Measurements from ENCODE around the gene WWC2. TPM values are rescaled to one million over a fixed set of nuclear protein-coding genes. Genes with fewer than 3 reads are reported as not detected.

WWC2 gene
- total and polyA plus RNA-seq, 4 experiments from 2014 or later, result 2.3 to 7.6 (median 5.2) TPM

GRCh38 chr4:183263787-183264386 lies 164.8 kb downstream of the WWC2 start:
- Histone ChIP-seq H3K9me3 (ENCODE audit: control insufficient read depth in 1 of 2, low read length in 2 of 2) (no peaks in the 10 kb centered on the region), H3K36me3 (ENCODE audit: insufficient read depth, low read length) (no peaks in the 10 kb centered on the region), H3K4me3 (ENCODE audit: low read length in 2 of 2) (no peak overlapping the region), H3K27ac (ENCODE audit: low read depth, low read length) (no peak overlapping the region), H3K4me1 (ENCODE audit: insufficient read depth, low read length) (peaks cover 5% of the 10 kb centered on the region), H3K27me3 (ENCODE audit: insufficient read depth, low read length) (no peaks in the 10 kb centered on the region)
- CTCF ChIA-PET (ENCODE audit: partially characterized antibody), result interaction anchor here (0.9 to 4.8 kb wide), 7 partner anchors 8 to 325 kb away, joined by 3 to 99 read pairs (median 8); no protein-coding TSS in a partner anchor
- no peak overlapping the region for H3K4me3 Mint-ChIP-seq
- POLR2A ChIA-PET (ENCODE audit: partially characterized antibody), result no interaction called here
- peaks cover 5 to 8% (median 7%) of the 10 kb centered on the region in 4 donors for H3K4me1 Mint-ChIP-seq
- no peak for DNase-seq
- H3K36me3 Mint-ChIP-seq, result peaks cover 0 to 4% of the 10 kb centered on the region in 2 donors
- no peaks in the 10 kb centered on the region for H3K9me3 Mint-ChIP-seq
- no peak overlapping the region for H3K27ac Mint-ChIP-seq
- intact Hi-C loops (cut with micrococcal nuclease), result loop anchor here (2.0 kb wide), 2 partner anchors 135 to 785 kb away; no protein-coding TSS in a partner anchor
- H3K27me3 Mint-ChIP-seq, result no peaks in the 10 kb centered on the region

GRCh38 chr4:183264614-183265013 lies 165.6 kb downstream of the WWC2 start:
- Mint-ChIP-seq H3K4me3 (no peak overlapping the region), H3K27ac (no peak overlapping the region), H3K36me3 (peaks cover 0 to 4% of the 10 kb centered on the region in 2 donors), H3K27me3 (no peaks in the 10 kb centered on the region), H3K4me1 (peaks cover 5 to 8% (median 7%) of the 10 kb centered on the region in 4 donors), H3K9me3 (no peaks in the 10 kb centered on the region)
- Histone ChIP-seq H3K27ac (ENCODE audit: low read depth, low read length) (no peak overlapping the region), H3K4me3 (ENCODE audit: low read length in 2 of 2) (no peak overlapping the region), H3K4me1 (ENCODE audit: insufficient read depth, low read length) (peaks cover 5% of the 10 kb centered on the region), H3K9me3 (ENCODE audit: control insufficient read depth in 1 of 2, low read length in 2 of 2) (no peaks in the 10 kb centered on the region), H3K36me3 (ENCODE audit: insufficient read depth, low read length) (no peaks in the 10 kb centered on the region), H3K27me3 (ENCODE audit: insufficient read depth, low read length) (no peaks in the 10 kb centered on the region)
- intact Hi-C loops (cut with micrococcal nuclease), result no loop called here
- CTCF ChIA-PET (ENCODE audit: partially characterized antibody), result interaction anchor here (0.9 to 4.8 kb wide), 5 partner anchors 9 to 326 kb away, joined by 3 to 99 read pairs (median 4); no protein-coding TSS in a partner anchor
- POLR2A ChIA-PET (ENCODE audit: partially characterized antibody), result no interaction called here
- no peak for DNase-seq

- Mint-ChIP-seq H3K4me3 (no peak overlapping the region), H3K9me3 (no peaks in the 10 kb centered on the region), H3K4me1 (peaks cover 5 to 8% (median 7%) of the 10 kb centered on the region in 4 donors), H3K36me3 (peaks cover 0 to 4% of the 10 kb centered on the region in 2 donors), H3K27ac (no peak overlapping the region), H3K27me3 (no peaks in the 10 kb centered on the region)
- Histone ChIP-seq H3K27me3 (ENCODE audit: insufficient read depth, low read length) (no peaks in the 10 kb centered on the region), H3K4me1 (ENCODE audit: insufficient read depth, low read length) (peaks cover 5% of the 10 kb centered on the region), H3K9me3 (ENCODE audit: control insufficient read depth in 1 of 2, low read length in 2 of 2) (no peaks in the 10 kb centered on the region), H3K4me3 (ENCODE audit: low read length in 2 of 2) (no peak overlapping the region), H3K27ac (ENCODE audit: low read depth, low read length) (no peak overlapping the region), H3K36me3 (ENCODE audit: insufficient read depth, low read length) (no peaks in the 10 kb centered on the region)
- ChIA-PET CTCF (ENCODE audit: partially characterized antibody) (no interaction called here), POLR2A (ENCODE audit: partially characterized antibody) (no interaction called here)
- intact Hi-C loops (cut with micrococcal nuclease), result no loop called here
- DNase-seq, result no peak
These were observed 167.3 kb downstream of the WWC2 start for GRCh38 chr4:183266371-183266770.

GRCh38 chr4:183268556-183268955 lies 169.5 kb downstream of the WWC2 start:
- no peak overlapping the region for H3K27ac ChIP-seq (ENCODE audit: low read depth, low read length)
- ChIA-PET CTCF (ENCODE audit: partially characterized antibody) (interaction anchor here (3.4 kb wide), 1 partner anchor 9 kb away, joined by 12 read pairs; no protein-coding TSS in a partner anchor), POLR2A (ENCODE audit: partially characterized antibody) (no interaction called here)
- H3K4me1 ChIP-seq (ENCODE audit: insufficient read depth, low read length), result no peaks in the 10 kb centered on the region
- no peaks in the 10 kb centered on the region for H3K36me3 ChIP-seq (ENCODE audit: insufficient read depth, low read length)
- DNase-seq, result no peak
- Mint-ChIP-seq H3K4me3 (no peak overlapping the region), H3K36me3 (peaks cover under 1 to 3% of the 10 kb centered on the region in 2 donors), H3K27ac (no peak overlapping the region), H3K27me3 (no peaks in the 10 kb centered on the region), H3K9me3 (no peaks in the 10 kb centered on the region), H3K4me1 (no peaks in the 10 kb centered on the region)
- intact Hi-C loops (cut with micrococcal nuclease), result no loop called here
- no peak overlapping the region for H3K4me3 ChIP-seq (ENCODE audit: low read length in 2 of 2)
- H3K9me3 ChIP-seq (ENCODE audit: control insufficient read depth in 1 of 2, low read length in 2 of 2), result no peaks in the 10 kb centered on the region
- no peaks in the 10 kb centered on the region for H3K27me3 ChIP-seq (ENCODE audit: insufficient read depth, low read length)

- Mint-ChIP-seq H3K27ac (no peak overlapping the region), H3K4me3 (no peak overlapping the region), H3K36me3 (peaks cover 23 to 27% of the 10 kb centered on the region in 2 donors), H3K4me1 (no peaks in the 10 kb centered on the region), H3K27me3 (no peaks in the 10 kb centered on the region), H3K9me3 (peaks cover 0 to 29% (median 22%) of the 10 kb centered on the region in 8 donors)
- intact Hi-C loops (cut with micrococcal nuclease), result no loop called here
- ChIA-PET POLR2A (ENCODE audit: partially characterized antibody) (no interaction called here), CTCF (ENCODE audit: partially characterized antibody) (interaction anchor here (3.4 kb wide), 1 partner anchor 10 kb away, joined by 19 read pairs; no protein-coding TSS in a partner anchor)
- DNase-seq, result no peak
- H3K27me3 ChIP-seq (ENCODE audit: insufficient read depth, low read length), result no peaks in the 10 kb centered on the region
- no peak overlapping the region for H3K4me3 ChIP-seq (ENCODE audit: low read length in 2 of 2)
- H3K36me3 ChIP-seq (ENCODE audit: insufficient read depth, low read length), result no peaks in the 10 kb centered on the region
- no peak overlapping the region for H3K27ac ChIP-seq (ENCODE audit: low read depth, low read length)
- no peaks in the 10 kb centered on the region for H3K9me3 ChIP-seq (ENCODE audit: control insufficient read depth in 1 of 2, low read length in 2 of 2)
- H3K4me1 ChIP-seq (ENCODE audit: insufficient read depth, low read length), result no peaks in the 10 kb centered on the region
These were observed 173.3 kb downstream of the WWC2 start for GRCh38 chr4:183272384-183272783.

- Mint-ChIP-seq H3K36me3 (peaks cover 22 to 37% of the 10 kb centered on the region in 2 donors), H3K4me3 (no peak overlapping the region), H3K27ac (no peak overlapping the region), H3K4me1 (no peaks in the 10 kb centered on the region), H3K27me3 (no peaks in the 10 kb centered on the region), H3K9me3 (peaks cover 0 to 29% (median 22%) of the 10 kb centered on the region in 8 donors)
- no peaks in the 10 kb centered on the region for H3K27me3 ChIP-seq (ENCODE audit: insufficient read depth, low read length)
- no peaks in the 10 kb centered on the region for H3K4me1 ChIP-seq (ENCODE audit: insufficient read depth, low read length)
- no peaks in the 10 kb centered on the region for H3K36me3 ChIP-seq (ENCODE audit: insufficient read depth, low read length)
- intact Hi-C loops (cut with micrococcal nuclease), result no loop called here
- DNase-seq, result no peak
- POLR2A ChIA-PET (ENCODE audit: partially characterized antibody), result no interaction called here
- no peak overlapping the region for H3K4me3 ChIP-seq (ENCODE audit: low read length in 2 of 2)
- CTCF ChIA-PET (ENCODE audit: partially characterized antibody), result no interaction called here
- no peak overlapping the region for H3K27ac ChIP-seq (ENCODE audit: low read depth, low read length)
- no peaks in the 10 kb centered on the region for H3K9me3 ChIP-seq (ENCODE audit: control insufficient read depth in 1 of 2, low read length in 2 of 2)
These were observed 177.0 kb downstream of the WWC2 start for GRCh38 chr4:183276106-183276505.

GRCh38 chr4:183284258-183284785 lies 185.3 kb downstream of the WWC2 start:
- no peak overlapping the region for H3K27ac ChIP-seq (ENCODE audit: low read depth, low read length)
- no peaks in the 10 kb centered on the region for H3K9me3 ChIP-seq (ENCODE audit: control insufficient read depth in 1 of 2, low read length in 2 of 2)
- intact Hi-C loops (cut with micrococcal nuclease), result no loop called here
- no peak overlapping the region for H3K27ac Mint-ChIP-seq
- ChIA-PET CTCF (ENCODE audit: partially characterized antibody) (no interaction called here), POLR2A (ENCODE audit: partially characterized antibody) (no interaction called here)
- no peaks in the 10 kb centered on the region for H3K4me1 Mint-ChIP-seq
- H3K4me1 ChIP-seq (ENCODE audit: insufficient read depth, low read length), result no peaks in the 10 kb centered on the region
- no peaks in the 10 kb centered on the region for H3K27me3 Mint-ChIP-seq
- H3K4me3 Mint-ChIP-seq, result no peak overlapping the region
- no peak for DNase-seq
- no peaks in the 10 kb centered on the region for H3K27me3 ChIP-seq (ENCODE audit: insufficient read depth, low read length)
- no peaks in the 10 kb centered on the region for H3K36me3 ChIP-seq (ENCODE audit: insufficient read depth, low read length)
- no peak overlapping the region for H3K4me3 ChIP-seq (ENCODE audit: low read length in 2 of 2)
- H3K9me3 Mint-ChIP-seq, result no peaks in the 10 kb centered on the region
- H3K36me3 Mint-ChIP-seq, result peaks cover 16 to 26% of the 10 kb centered on the region in 2 donors

All from CD4-positive, alpha-beta memory T cell (primary cell).